Eye (tissue), 1 donor: ENCODE results near the gene DNAJB12.
A peak's percentile ranks its signal among the peaks of the same experiment; 100 is the strongest.
"Not testable (repeated sequence)": the region's sequence is repeated elsewhere in the genome, so short reads cannot be mapped to it uniquely, and the experiment has no call there.

Experiments used
- DNase-seq: peaks from one replicate; pipeline ENCODE4 v3.0.0-alpha.2; 2015

The DNAJB12 gene

DNA sequence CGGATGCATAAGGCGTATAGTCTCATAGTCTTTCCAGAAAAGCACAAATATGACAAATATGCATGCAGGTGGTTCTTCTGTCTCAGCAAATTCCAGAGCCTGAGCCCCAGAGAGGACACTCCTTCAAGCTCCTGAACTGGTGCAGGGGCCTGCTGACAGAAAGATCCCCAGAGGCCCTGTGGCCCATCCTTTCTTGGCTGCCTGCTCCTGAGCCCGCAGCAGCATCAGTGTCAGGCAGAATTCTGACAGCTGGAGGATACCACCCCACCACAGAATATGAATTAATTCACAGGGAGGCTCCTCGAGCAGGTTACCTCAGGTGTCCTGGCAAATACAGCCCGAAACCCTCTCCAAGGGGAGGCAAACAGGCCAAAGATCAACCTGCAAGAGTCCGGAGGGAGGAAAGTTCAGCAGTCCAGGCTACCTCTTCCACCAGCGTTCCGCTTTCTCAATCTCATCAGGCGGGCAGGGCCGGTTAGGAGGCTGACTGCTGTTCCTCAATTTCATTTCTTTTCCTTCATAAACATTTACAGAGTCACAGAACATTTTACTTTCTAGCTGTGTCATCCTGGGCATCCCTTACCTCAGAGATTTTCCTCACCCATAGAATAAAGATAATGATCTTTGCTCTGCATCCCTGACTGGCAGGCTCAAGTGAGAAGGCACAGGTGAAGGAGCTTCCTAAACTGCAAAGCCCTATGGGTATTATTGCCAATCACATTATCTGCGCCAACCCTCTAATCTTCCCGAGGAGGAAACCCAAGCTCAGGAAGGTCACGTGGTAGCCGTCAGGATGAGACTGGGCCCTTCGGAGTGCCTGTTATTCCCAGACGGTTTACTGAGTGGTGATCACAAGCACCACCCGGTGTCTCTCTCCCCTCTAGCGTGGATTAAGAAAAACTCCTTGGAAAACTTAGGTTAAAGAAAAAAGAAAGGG lies 1.4 kb downstream of the DNAJB12 start:
- DNase-seq = peak; percentile 50

DNA sequence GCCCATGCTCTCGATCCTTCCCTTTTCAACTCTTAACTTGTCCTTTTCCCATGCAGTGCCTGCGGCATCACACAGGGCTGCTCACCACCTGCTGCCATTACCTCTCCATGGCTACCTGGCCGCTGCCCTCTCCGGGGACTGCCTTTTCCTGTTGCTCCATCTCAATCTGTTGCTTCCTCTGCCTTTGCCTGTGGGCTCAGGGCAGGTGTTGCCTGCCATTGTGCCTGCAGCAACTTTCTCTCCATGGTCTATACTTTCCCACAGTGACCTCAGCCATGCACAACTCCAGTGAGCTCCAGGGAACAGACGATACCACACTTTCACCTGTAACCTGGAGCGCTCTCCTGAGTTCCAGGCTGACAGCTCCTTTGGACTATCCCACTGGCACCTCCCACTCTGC lies 3.2 kb downstream of the DNAJB12 start:
- no peak for DNase-seq

- DNase-seq = no peak
Measured at GRCh38 chr10:72349438-72349837, 5.3 kb downstream of the DNAJB12 start.

DNA sequence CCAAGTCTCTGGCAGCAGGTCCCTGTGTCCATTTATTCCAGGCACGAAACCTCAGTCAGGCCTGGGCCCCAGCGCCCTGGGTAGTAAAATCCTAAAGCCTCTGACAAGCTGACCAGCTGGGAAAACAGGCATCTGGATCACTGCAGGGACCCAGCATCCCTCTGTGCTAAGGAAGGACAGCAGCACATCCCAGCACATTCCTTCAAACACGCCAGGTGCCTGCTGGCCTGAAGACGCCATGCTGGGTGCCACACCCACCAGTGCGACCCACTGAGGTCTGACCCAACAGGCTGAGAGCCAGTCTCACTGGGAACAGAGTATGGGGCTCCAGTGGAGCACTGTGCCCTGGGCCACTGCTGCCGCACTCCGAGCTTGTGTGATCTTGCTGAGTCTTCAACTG lies 6.4 kb downstream of the DNAJB12 start:
- no peak for DNase-seq

DNA sequence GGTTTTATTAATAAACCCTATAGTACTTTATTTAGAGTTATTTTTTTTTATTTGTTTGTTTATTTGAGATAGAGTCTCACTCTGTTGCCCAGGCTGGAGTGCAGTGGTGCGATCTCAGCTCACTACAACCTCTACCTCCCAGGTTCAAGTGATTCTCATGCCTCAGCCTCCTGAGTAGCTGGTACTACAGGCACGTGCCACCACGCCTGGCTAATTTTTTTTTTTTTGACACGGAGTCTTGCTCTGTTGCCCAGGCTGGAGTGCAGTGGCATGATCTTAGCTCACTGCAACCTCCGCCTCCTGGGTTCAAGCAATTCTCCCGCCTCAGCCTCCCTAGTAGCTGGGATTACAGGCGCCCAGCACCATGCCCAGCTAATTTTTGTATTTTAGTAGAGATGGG lies 8.6 kb downstream of the DNAJB12 start:
- not testable (repeated sequence) for DNase-seq

GRCh38 chr10:72344932-72345331 lies 9.8 kb downstream of the DNAJB12 start:
- DNase-seq = no peak

DNA sequence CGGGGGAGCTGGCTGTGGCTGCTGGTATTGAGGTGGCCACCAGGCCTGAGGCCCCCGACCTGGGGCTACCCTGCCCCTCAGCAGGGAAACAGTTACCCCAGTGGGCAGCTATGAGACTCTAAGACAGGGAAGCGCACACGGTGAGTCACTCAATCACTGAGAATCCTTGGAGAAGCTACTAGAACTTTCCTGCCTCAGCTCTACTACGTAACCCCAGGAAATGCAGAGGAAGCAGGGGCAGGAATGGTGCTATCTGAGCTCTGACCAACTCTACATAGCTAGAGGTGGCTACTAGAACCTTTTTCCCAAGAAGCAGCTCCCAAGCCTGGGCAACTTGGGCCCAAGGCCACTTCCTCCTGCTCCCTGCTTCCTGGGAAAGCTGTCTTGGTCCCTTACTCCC lies 11.8 kb downstream of the DNAJB12 start:
- DNase-seq = no peak

DNA sequence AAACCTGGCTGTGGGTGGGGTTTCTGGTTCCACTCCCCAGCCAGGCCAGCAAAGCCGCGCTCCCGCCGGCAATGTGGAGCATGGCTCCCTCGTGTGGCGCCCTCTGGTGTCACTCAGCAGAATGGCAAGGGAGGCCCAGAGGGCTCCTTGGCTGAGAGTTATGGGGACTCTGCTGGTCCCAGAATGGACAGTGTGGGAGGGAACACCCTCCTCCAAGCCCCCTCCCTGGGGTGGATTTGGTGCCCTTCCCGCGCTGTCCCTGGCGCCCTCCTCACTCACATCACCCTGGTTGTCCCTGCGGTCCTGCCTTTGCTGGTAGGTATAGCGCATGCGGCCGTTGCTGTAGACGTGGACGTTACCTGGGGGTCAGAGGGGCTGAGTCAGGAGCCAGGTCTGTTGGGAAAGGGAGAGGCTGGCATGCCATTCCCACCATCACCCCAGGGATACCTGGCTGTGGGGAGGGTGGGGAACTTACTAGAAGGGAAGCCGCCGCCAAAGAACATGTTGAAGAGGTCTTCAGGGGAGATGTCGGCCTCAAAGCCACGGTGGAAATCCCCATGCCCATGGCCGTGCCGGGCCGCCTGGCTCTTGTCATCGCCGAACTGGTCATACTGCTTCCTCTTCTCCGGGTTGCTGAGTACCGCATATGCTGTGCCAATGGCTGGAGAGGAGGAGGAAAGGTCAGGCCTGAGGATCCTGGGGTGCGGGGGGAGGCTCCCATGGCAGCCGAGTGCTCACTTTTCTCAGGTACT lies 14.0 kb downstream of the DNAJB12 start:
- peak; percentile 82 for DNase-seq

GRCh38 chr10:72338180-72338579 lies 16.5 kb downstream of the DNAJB12 start:
- DNase-seq = no peak

DNA sequence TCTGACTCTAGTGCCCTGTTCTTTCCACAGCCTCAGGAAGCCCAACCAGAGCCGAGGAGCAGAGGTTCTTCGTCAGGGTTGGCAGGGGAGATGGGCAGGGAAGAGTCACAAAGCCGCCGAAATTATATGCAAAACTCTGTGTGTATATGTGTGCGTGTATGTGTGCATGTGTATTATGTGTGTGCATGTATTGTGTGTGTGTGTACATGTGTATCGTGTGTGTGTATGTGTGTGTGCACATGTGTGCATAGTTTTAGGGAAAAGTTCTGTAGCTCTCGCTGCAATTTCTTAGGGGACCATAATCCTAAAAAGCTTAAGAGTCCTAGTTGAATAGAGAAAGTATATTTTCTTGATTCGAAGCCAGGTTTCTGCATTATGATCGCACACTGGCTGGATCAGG lies 17.0 kb downstream of the DNAJB12 start:
- DNase-seq = no peak

DNA sequence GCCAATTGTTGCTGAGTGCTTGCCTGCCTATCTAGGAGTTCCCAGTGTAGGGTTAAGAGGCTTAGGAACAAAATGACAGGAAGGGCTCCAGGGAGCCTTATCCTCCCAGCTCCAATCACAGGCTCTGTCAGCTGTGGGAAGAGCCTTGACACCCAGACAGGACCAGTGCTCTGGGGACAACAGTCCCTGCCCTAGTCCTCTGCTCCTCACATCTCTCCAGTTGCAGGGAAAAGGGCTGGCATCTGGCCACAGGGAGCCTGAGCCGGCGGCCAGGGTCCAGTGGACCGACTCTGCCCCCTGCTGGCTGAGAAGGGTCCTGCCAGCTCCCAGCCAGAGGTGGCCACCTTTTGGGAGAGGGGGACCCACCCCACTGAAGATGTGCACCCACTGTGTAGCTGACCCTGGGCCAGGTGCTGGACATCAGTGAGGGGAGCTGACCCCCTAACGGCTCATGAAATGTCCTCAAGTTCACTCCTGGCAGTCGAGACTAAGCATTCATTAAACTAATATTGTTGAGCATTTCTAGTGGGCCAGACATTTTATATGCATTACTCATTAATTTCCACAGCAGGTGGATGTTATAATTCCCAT lies 17.6 kb downstream of the DNAJB12 start:
- peak; percentile 91 for DNase-seq

DNA sequence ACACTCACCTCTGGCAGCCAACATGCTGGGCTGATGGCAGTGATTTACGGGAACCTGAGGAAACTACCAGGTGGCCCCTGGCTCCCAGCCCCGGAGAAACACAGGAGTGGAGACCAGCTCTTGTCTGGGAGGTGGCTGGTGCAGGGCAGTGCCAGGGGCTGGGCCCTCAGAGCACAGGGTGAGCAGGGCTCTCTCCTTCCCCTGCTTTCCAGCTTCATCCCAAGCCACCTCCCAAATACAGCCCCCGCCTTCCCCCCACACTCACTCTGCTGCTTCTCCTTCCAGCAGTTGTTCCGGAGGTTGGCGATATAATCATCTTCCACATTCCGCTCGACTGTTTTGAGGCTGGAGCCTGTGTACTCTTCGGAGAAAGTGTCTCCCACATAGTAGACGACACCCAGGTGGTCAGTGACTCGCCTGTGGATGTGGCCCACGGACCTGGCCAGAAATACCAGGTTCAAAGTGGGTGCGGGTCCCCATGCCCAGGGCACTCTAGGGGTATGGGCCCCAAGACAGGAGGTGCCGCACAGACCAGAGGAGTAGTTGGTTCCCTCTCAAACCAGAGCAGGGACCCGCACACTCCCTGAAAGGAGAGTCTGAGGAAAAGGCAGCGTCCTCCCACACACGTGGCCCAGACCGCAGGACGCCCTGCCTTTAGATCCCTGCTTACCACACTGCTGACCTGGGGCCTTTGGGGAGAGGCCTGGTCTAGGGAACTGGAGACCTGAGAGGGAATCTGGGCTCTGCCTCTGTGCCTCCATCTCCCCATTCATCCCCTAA lies 18.3 kb downstream of the DNAJB12 start:
- no peak for DNase-seq

GRCh38 chr10:72335394-72336258 lies 19.1 kb downstream of the DNAJB12 start:
- DNase-seq = no peak

- peak; percentile 86 for DNase-seq
Measured at GRCh38 chr10:72334825-72335393, 19.8 kb downstream of the DNAJB12 start.

DNA sequence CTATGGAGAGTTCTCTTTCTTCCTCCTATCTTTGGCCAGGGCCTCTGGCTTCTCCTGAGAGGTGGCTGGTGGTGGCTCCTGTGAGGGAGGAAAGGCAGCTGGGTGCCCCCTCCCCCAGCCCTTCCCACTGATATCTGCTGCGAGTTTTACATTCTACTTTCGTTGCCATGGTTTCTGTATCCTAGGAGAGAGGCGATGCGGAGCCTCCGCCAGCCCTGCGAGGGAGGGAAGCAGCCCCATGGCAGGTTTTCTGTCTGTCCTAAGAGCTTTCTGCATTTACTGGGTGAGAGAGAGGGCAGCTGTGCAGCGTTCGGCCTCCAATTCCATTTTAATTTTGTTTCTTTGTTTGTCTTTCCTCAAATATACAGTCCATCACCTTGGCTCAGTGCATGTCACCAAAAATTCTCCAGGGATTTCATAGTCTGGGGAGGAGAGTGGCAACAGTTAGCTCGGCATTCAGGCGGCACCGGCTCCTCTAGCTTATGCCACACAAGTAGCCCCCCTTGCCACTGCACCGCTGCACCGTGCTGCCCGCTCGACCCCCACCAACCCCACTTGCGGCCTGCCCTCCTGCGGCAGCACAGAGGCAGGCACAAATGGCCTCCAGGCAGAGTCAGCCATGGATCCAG lies 20.4 kb downstream of the DNAJB12 start:
- peak; percentile 96 for DNase-seq

GRCh38 chr10:72333112-72334015 lies 21.4 kb downstream of the DNAJB12 start:
- peak; percentile 14 for DNase-seq

DNA sequence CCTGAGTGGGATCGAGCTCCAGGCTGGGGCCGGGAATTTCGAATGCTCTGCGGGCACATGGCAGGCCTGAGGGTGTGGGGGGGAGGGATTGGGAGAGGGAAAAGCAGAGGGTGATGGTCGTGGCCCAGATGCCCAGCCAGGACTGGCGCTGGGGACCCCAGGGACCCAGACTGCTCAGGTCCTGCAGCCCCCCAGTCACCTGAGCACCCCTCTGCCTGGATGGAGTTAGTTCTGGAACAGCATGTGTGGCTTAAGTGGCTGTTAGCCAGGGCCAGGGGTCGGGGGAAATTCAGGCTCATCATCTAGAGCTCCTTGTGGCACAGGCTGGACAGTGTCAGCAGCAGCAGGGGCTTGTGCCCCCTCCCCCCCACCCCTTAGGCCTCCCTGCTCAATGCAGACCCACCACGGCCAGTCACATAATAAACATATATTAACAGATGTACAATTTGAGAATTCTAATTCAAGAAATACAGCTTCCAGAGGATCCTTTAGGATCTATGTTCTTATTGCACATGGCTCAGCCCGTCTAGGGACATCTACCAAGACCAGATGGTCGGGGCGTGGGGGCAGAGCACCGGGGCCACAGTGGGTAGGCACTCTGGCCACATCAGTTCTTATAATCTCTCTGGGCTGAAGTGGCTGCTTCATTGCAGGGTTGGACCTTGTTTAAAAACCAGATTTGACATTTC lies 22.2 kb downstream of the DNAJB12 start:
- peak; percentile 30 for DNase-seq

GRCh38 chr10:72331575-72332422 lies 22.9 kb downstream of the DNAJB12 start:
- peak; percentile 93 for DNase-seq
